Natural killer cell (primary cell): ENCODE measurements around the gene ALDOC. TPM values are rescaled to one million over a fixed set of nuclear protein-coding genes. Genes with fewer than 3 reads are reported as not detected.

Source experiments
- ATAC-seq, 3 donors: fragments of 150-1000 bp in 2 of 3; fragments of 200-7000 bp in 1 of 3; cut with Tn5 transposase; 1 replicate in 1 of 3; 2 replicates in 2 of 3; pipeline ENCODE4 v1.10.0; 2021; ENCODE audit warnings: mild to moderate bottlenecking in 2 of 3, moderate library complexity in 2 of 3
- DNase-seq, 2 donors: peaks; one replicate each; pipeline versions ENCODE4 v3.0.0 to v3.0.0-alpha.2; 2013 to 2021; ENCODE audit warnings: mixed read lengths in 1 of 2
- H3K27ac ChIP-seq: one replicate; pipeline ENCODE4 v1.5.1; 2013; ENCODE audit warnings: mild to moderate bottlenecking, low read length
- H3K27me3 ChIP-seq: one replicate; pipeline ENCODE4 v1.6.1; 2013; ENCODE audit warnings: low read length; ENCODE audit not compliant: control insufficient read depth, insufficient read depth
- H3K36me3 ChIP-seq: one replicate; pipeline ENCODE4 v1.6.1; 2013; ENCODE audit warnings: low read length; ENCODE audit not compliant: control insufficient read depth, insufficient read depth
- H3K4me1 ChIP-seq: one replicate; pipeline ENCODE4 v1.6.1; 2013; ENCODE audit warnings: low read length; ENCODE audit not compliant: control insufficient read depth, insufficient read depth
- H3K4me3 ChIP-seq: one replicate; pipeline ENCODE4 v1.5.1; 2013; ENCODE audit warnings: low read length
- H3K9me3 ChIP-seq: one replicate; pipeline ENCODE4 v1.6.1; 2013; ENCODE audit warnings: low read length; ENCODE audit not compliant: control insufficient read depth, insufficient read depth
- H3K27ac Mint-ChIP-seq, 2 donors: one replicate each; pipeline ENCODE4 v1.8.0; 2022; ENCODE audit warnings: mild to moderate bottlenecking in 2 of 2, mixed read lengths in 2 of 2, moderate library complexity in 1 of 2
- H3K27me3 Mint-ChIP-seq, 2 donors: one replicate each; pipeline ENCODE4 v1.8.0; 2022; ENCODE audit warnings: low read depth in 2 of 2, mixed read lengths in 2 of 2
- H3K36me3 Mint-ChIP-seq: one replicate; pipeline ENCODE4 v1.8.0; 2022; ENCODE audit warnings: mixed read lengths
- H3K4me1 Mint-ChIP-seq, 2 donors: one replicate each; pipeline ENCODE4 v1.8.0; 2022; ENCODE audit warnings: mixed read lengths in 2 of 2
- H3K4me3 Mint-ChIP-seq: one replicate; pipeline ENCODE4 v1.8.0; 2022; ENCODE audit warnings: mild to moderate bottlenecking, moderate library complexity, mixed read lengths
- H3K9me3 Mint-ChIP-seq, 2 donors: one replicate each; pipeline ENCODE4 v1.8.0; 2022; ENCODE audit warnings: mixed read lengths in 2 of 2
- WGBS: methylation state at CpG from one replicate; pipeline ENCODE4 v1.1.7; 2013; ENCODE audit warnings: missing lambda C conversion rate; ENCODE audit not compliant: insufficient coverage; 5-methylcytosine and 5-hydroxymethylcytosine counted together
- intact Hi-C: fragments of 100-400 bp; cut with micrococcal nuclease; formaldehyde crosslinking; loops from one replicate; pipeline ENCODE4 v1.14.2; 2022
- total RNA-seq, 4 donors: library from RNA; stranded (reverse); fragments of 120-200 nt in 1 of 4; gene quantifications; one replicate each; pipeline versions ENCODE4 v1.2.3 to v1.2.4, GENCODE V29; 2013 to 2022
- TF ChIP-seq, protein P1 (sequence below): fragments of 200-600 bp; IDR thresholded peaks from one replicate; pipeline ENCODE4 v1.8.0; 2022; ENCODE audit warnings: antibody characterized with exemption

The ALDOC gene
- total RNA-seq, result 10 to 100 TPM; 18.2 to 25.4 (median 23.0) TPM
- 27.6 TPM for total RNA-seq (2013)

DNA sequence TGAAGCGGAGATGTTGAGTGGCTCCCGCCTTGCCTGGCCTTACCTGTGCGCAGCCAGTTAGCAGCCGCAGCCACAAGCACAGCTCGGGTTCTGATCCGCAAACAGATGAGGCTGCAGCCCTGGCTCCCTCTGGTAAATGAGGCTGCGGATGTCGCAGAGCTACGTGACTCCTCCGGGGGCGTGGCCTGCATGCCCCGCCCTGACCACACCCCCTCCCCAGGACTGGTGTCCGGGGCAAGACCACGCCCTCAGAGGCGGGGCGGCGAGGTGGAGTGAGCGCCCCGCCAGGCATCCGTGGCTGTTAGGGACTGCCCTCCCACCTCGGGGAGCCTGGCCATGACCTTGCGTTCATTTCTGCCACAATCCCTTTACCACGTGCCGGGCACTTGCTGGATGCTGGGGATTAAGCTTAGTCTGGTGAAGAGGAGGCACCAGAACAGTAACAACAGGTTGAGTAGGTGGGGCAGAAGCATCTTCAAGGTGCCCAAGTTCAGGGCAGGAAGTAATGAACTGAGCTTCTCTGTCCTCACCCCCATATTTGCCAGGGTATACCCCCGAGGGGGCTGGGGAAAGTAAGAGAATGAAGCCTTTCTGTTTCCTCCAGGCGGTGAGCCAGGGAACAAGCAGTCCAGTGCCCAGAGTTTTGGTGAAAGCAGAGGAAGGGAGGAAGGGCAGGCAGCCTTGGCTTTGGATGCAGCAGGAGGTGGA, at the start of gene ALDOC:
TSS of gene ALDOC (minus strand) at position 138 of the 708 bp plus-strand sequence. CDS start 1,363 bp downstream, outside the sequence.
- Mint-ChIP-seq H3K36me3 (no peaks in the 10 kb centered on the region), H3K27me3 (no peaks in the 10 kb centered on the region), H3K27ac (peak within 1 kb of the TSS; percentile 81 to 95), H3K4me3 (peak within 1 kb of the TSS; percentile 78), H3K9me3 (no peaks in the 10 kb centered on the region), H3K4me1 (peaks cover 26 to 29% of the 10 kb centered on the region in 2 donors)
- ATAC-seq (peak; percentile 99 to 100 (median 99)), DNase-seq (peak; percentile 99)
- Histone ChIP-seq H3K27ac (peak within 1 kb of the TSS; percentile 4), H3K4me3 (peak within 1 kb of the TSS; percentile 15), H3K9me3 (no peaks in the 10 kb centered on the region), H3K36me3 (no peaks in the 10 kb centered on the region), H3K27me3 (no peaks in the 10 kb centered on the region), H3K4me1 (peaks cover 24% of the 10 kb centered on the region)
- intact Hi-C loops, result loop anchor here (1.0 kb wide), 1 partner anchor 22 kb away; the partner anchor contains the start of gene SPAG5
- WGBS, result 5% methylated on average over 26 of the region's 26 CpGs
- TF ChIP-seq, protein P1, sequence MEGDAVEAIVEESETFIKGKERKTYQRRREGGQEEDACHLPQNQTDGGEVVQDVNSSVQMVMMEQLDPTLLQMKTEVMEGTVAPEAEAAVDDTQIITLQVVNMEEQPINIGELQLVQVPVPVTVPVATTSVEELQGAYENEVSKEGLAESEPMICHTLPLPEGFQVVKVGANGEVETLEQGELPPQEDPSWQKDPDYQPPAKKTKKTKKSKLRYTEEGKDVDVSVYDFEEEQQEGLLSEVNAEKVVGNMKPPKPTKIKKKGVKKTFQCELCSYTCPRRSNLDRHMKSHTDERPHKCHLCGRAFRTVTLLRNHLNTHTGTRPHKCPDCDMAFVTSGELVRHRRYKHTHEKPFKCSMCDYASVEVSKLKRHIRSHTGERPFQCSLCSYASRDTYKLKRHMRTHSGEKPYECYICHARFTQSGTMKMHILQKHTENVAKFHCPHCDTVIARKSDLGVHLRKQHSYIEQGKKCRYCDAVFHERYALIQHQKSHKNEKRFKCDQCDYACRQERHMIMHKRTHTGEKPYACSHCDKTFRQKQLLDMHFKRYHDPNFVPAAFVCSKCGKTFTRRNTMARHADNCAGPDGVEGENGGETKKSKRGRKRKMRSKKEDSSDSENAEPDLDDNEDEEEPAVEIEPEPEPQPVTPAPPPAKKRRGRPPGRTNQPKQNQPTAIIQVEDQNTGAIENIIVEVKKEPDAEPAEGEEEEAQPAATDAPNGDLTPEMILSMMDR, result no peak

DNA sequence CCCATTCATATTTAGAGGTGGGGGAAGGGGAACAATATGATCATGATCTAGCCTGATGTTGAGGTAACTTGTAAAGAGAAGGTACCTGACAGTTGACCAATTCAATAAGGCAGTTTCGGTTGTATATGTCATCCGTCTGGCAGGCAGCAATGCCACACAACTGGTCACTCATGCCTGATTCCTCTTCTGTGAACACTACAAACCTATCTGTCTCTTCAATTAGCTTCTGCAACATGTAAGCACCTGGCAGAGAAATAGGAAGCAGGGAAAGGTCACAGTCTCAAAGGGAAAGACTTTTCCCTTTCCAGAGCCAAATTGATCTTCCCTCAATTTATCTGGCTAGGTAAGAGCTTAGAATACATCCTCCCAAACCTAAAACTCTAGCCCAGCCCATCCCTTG, 47.5 kb upstream of the ALDOC start:
- no peak for DNase-seq
- H3K36me3 ChIP-seq, result peaks cover 72% of the 10 kb centered on the region
- TF ChIP-seq, protein P1, result no peak
- no peak overlapping the region for H3K4me3 ChIP-seq
- no peaks in the 10 kb centered on the region for H3K4me1 ChIP-seq
- H3K9me3 ChIP-seq, result no peaks in the 10 kb centered on the region
- Mint-ChIP-seq H3K27me3 (no peaks in the 10 kb centered on the region), H3K36me3 (peaks cover 22% of the 10 kb centered on the region), H3K9me3 (no peaks in the 10 kb centered on the region), H3K27ac (peak overlapping the region in 1 of 2 donors; percentile 11), H3K4me3 (no peak overlapping the region), H3K4me1 (no peaks in the 10 kb centered on the region)
- intact Hi-C loops, result no loop called here
- no peak for ATAC-seq
- 87% methylated on average over 2 of the region's 2 CpGs for WGBS
- no peak overlapping the region for H3K27ac ChIP-seq
- no peaks in the 10 kb centered on the region for H3K27me3 ChIP-seq

DNA sequence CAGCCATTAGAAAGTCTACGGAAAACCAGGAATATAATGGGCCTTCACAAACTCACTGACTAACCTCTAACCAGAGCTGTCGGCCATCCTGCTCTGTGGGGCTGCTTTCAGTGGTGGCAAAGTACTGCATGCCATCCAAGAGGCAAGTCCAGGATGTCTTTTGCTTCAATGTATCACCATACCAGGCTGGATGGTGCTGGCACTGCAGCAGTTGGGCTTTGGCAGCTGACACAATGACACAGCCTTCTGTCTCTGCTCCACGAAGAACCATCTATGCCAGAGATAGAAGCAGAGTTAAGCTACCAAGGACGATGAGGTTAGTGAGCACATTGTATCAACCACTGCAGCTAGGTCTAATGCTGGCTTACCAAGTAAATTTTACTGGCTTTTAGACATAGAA, 47.0 kb upstream of the ALDOC start:
- Mint-ChIP-seq H3K4me3 (no peak overlapping the region), H3K27me3 (no peaks in the 10 kb centered on the region), H3K9me3 (no peaks in the 10 kb centered on the region), H3K4me1 (no peaks in the 10 kb centered on the region), H3K36me3 (peaks cover 22% of the 10 kb centered on the region), H3K27ac (no peak overlapping the region)
- Histone ChIP-seq H3K9me3 (no peaks in the 10 kb centered on the region), H3K27ac (no peak overlapping the region), H3K4me3 (no peak overlapping the region), H3K27me3 (no peaks in the 10 kb centered on the region), H3K4me1 (no peaks in the 10 kb centered on the region), H3K36me3 (peaks cover 76% of the 10 kb centered on the region)
- ATAC-seq, result no peak
- 97% methylated on average over 4 of the region's 4 CpGs for WGBS
- DNase-seq, result no peak
- TF ChIP-seq, protein P1, result no peak
- intact Hi-C loops, result no loop called here

DNA sequence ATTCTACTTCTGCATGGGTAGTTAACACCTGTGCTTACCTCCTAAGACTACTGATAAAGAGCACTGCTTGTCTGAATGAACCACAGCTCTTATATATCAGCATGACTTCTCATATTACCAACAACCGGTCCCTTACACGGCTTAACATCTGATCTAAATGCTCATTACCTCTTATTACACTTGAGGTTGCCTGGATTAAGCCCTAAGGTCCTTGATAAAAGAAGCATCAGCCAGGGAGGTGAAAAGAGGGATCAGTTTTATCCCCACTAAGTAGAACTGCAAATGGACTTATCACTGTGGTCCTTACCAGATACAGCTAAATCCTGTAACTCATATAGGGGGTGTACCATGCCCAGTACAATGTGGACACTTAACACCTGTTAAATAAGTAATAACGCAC, 45.5 kb upstream of the ALDOC start:
- DNase-seq, result no peak
- TF ChIP-seq, protein P1, result no peak
- H3K4me1 Mint-ChIP-seq, result no peaks in the 10 kb centered on the region
- H3K9me3 Mint-ChIP-seq, result no peaks in the 10 kb centered on the region
- no peak overlapping the region for H3K4me3 ChIP-seq
- H3K4me3 Mint-ChIP-seq, result no peak overlapping the region
- H3K27me3 ChIP-seq, result no peaks in the 10 kb centered on the region
- peaks cover 22% of the 10 kb centered on the region for H3K36me3 Mint-ChIP-seq
- no peaks in the 10 kb centered on the region for H3K27me3 Mint-ChIP-seq
- no peak overlapping the region for H3K27ac Mint-ChIP-seq
- no peak for ATAC-seq
- H3K4me1 ChIP-seq, result no peaks in the 10 kb centered on the region
- no peaks in the 10 kb centered on the region for H3K9me3 ChIP-seq
- intact Hi-C loops, result no loop called here
- H3K27ac ChIP-seq, result no peak overlapping the region
- WGBS, result 100% methylated on average over 2 of the region's 3 CpGs
- H3K36me3 ChIP-seq, result peaks cover 81% of the 10 kb centered on the region
